ENCODE data around the gene IFT52.

IFT52 gene, protein sequence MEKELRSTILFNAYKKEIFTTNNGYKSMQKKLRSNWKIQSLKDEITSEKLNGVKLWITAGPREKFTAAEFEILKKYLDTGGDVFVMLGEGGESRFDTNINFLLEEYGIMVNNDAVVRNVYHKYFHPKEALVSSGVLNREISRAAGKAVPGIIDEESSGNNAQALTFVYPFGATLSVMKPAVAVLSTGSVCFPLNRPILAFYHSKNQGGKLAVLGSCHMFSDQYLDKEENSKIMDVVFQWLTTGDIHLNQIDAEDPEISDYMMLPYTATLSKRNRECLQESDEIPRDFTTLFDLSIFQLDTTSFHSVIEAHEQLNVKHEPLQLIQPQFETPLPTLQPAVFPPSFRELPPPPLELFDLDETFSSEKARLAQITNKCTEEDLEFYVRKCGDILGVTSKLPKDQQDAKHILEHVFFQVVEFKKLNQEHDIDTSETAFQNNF

GRCh38 chr20:43590392-43591303 is at the start of gene IFT52:
IFT52 (plus strand) TSS chr20:43590937; CDS start chr20:43594699, 3,762 bp downstream.
- DNase-seq (ENCODE audit: low read depth, low spot score) = peak; percentile 78

GRCh38 chr20:43541214-43541613 is 49.5 kb upstream of the IFT52 start:
- no peak overlapping the region for H3K27ac ChIP-seq
- peak; percentile 60 for DNase-seq (ENCODE audit: low read depth, low spot score)

More at GRCh38 chr20:43590392-43591303, at the start of gene IFT52:
- peak within 1 kb of the TSS; percentile 65 for H3K27ac ChIP-seq

DNA sequence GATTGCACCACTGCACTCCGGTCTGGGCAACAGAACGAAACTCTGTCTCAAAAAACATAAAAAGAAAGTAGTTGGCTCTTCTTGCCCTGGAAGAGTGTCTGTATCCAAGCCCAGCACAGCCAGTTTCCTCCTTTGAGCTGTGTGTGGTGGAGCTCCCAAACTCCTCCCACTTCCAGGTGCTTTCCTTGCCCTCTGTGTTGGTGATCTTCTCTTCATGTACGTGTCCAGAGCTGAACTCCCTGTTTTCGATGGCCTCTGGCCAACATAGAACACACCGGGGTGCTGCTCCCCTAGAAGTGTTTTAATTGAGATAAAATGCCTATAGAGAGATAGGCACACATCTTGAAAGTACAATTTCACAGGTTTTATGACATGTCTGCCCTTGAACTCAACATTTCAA is 48.6 kb upstream of the IFT52 start:
- H3K27ac ChIP-seq = no peak overlapping the region
- no peak for DNase-seq (ENCODE audit: low read depth, low spot score)

DNA sequence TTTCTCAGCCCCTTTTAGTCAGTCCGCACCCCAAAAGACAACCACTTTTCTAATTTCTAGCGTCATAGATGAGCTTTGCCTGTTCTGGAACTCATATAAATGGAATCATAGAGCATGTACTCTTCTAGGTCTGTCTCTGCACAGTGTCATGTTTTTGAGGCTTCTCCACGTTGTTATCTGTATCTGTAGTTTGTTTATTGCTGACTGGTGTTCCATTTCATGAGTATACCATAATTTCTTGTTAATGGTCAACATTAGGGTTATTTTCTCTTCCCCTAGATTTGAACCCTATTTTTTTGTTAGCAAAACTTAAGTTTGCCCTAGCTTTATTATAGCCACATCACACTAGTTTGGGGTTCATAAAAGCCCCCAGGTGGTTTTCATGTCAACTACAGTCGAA is 48.1 kb upstream of the IFT52 start:
- DNase-seq (ENCODE audit: low read depth, low spot score) = no peak
- no peak overlapping the region for H3K27ac ChIP-seq

GRCh38 chr20:43543138-43543537 is 47.6 kb upstream of the IFT52 start:
- peak; percentile 68 for DNase-seq (ENCODE audit: low read depth, low spot score)
- H3K27ac ChIP-seq = no peak overlapping the region

DNA sequence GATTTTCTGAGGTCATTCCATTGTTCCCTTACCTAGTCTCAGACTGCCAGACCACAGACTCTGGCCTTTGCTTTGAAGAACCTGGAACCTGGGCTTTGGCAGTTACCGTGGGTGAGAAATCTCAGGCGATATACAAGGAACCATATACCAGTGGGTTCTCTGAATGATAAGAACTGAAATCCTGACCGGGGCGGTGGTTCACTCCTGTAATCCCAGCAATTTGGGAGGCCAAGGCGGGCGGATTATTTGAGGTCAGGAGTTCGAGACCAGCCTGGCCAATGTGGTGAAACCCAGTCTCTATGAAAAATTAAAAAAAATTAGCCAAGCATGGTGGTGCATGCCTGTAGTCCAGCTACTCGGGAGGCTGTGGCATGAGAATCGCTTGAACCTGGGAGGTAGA is 46.2 kb upstream of the IFT52 start:
- H3K27ac ChIP-seq = no peak overlapping the region
- DNase-seq (ENCODE audit: low read depth, low spot score) = no peak

DNA sequence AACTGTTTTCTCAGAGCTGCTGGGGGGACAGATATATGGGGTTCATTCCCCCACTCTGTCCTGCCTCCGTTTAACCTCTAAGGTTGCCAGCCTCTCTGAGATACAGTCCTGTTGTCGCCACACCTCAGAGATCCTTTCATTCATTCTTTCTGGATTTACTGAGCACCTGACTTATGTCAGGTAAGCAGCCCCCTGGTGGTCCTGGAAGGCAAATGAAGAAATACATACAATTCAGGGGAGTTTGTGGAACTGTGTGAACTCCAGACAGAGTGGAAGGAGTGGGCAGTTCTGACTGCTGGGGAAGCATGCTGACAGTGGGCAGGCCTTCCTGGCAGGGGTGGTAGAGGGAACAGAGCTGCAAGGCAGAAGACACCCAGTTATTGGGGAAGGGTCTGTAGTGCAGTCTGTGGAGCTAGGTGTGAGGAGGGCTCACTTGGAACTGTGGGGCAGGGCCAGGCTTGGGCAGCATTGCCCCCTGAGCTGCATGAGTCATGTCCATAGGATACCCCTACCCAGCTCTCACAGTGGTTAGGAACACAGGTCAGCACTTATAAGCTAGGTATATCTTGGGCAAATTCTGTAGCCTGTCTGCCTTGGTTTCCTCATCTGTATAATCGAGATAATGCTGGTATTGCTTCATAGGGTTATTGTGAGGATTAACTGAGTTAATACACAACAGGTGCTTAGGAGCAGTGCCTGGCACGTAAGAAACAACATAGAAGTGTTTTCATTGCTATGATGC is 44.7 kb upstream of the IFT52 start:
- no peak for DNase-seq (ENCODE audit: low read depth, low spot score)
- H3K27ac ChIP-seq = no peak overlapping the region

DNA sequence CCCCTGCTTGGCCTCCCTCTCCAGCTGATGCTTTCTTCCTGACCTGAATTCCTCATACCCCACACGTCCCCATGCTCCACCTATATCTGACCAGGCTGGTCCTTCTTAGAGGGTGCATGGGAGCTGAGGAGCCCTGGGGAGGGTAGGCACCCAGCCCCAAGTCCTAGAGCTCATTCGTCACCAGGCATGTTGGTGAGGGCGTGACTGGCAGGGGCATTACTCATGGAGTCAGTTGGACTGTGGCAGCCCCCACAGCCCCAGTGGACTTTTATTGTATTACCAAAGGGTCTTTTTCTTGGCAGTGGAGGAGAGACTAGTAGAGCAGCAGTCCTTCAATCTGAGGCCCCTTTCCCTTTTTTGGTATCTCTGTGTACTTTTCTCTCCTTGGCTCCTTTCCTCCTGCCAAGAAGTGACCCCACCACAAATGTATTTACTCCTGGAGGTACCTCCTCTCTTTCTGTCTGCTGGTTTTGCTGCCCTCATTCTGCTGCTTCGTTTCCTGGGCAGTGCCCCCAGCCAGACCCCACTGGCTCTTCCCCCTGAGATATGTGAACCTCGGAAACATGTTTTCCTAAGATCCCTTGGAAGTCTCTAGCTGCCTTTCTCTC is 42.4 kb upstream of the IFT52 start:
- DNase-seq (ENCODE audit: low read depth, low spot score) = no peak
- H3K27ac ChIP-seq = no peak overlapping the region

DNA sequence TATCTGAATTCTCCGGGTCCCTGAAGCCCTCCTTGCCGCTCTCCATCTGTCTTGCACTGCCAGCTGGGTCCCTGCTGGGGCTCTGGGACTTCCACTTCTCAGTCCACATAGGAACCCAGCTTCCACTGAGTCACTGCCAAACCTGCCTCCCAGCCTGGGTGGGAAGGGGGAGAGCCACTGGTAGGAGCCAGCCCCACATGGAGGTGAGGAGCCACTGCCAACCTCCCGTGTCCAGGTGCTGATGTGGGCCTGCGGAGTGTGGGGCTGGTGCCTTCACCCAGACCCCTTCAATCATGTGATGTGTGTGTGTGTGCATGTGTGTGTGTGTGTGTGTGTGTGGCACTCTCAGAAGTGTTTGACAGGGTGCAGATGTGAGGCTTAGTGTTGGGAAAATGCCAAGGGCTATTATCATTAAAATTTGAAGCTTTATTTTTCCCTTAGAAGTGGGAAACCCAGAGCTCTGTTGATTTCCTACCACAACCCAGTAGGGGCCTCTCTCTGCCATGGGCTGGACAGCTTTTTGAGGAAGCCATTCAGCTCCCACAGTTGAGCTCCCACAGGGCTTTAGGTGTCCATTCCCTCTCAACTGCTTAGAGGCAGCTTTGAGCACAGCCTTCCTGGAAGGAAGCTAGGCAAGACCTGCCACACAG is 41.2 kb upstream of the IFT52 start:
- no peak overlapping the region for H3K27ac ChIP-seq
- no peak for DNase-seq (ENCODE audit: low read depth, low spot score)

DNA sequence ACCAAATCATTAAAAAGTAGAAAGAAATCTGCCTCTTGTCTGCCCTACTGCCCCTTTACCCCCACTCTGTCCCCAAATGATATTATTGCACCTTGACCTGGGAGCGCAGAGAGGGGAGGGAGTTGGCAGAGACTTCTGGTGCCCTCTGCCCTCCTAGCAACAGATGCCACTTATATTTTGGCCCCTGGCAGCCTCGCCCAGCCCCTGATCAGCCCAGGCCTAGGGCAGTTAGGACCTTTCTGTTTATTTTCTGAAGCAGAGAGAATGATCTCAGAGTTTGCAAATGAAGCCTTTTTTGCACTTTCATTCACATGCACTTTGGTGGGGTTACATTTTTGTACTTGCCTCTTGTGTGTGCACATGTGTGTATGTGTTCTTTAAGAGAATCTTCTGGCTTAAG is 40.3 kb upstream of the IFT52 start:
- DNase-seq (ENCODE audit: low read depth, low spot score) = no peak

DNA sequence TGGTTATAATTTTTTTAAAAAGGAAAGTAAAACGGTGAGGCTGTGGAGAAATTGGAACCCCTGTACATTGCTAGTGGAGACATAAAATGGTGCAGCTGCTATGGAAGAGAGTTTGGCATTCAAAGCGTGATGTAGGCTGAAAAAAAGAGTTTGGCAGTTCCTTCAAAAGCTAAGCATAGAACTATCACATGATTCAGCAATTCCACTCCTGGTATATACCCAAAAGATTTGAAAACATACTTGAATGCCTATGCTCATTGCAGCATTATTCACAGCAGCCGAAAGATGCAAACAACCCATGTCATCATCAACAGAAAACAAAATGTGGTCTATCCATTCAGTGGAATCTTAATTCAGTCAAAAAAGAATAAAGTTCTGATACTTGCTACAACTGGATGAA is 36.4 kb upstream of the IFT52 start:
- H3K27ac ChIP-seq = no peak overlapping the region
- no peak for DNase-seq (ENCODE audit: low read depth, low spot score)

More for the DNA sequence above, 40.3 kb upstream of the IFT52 start:
- H3K27ac ChIP-seq = no peak overlapping the region

DNA sequence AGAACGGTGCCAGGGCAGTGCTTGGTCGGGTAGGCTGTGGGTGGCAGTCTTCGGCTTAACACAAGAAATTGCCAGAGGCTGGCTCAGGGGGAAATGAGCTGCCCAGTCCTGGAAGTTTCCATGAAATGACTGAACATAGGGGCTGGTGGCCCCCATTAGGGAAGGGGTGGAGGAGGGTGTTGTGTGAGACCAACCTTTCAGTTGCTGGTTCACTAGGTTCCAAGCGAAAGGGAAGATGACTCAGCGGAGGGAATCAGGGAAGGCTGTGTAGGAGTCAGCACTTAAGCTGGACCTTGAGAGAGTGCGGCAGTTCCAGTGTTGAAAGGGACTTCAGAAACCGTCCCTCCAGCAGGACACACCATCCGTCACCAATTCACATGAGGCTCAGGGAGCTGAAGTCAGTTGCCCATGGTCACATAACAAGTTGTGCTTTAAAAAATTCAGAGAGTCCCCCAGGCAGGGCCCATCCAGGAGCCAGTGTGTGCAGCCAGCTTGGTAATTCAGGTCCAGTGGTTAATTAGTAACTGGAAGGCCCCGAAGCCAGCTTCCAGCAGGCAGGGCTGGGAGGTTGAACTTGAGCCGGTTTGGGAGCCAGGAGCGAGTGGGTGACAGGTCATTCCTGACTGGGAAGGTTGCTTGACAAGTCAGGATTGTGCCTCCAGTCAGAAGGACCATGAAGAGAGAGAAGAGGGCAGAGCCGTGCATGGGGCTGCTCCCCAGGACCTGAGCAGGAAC is 32.2 kb upstream of the IFT52 start, which contains the start of gene SGK2:
SGK2 (plus strand) TSS at position 616 of the 735 bp plus-strand sequence. CDS start 7,469 bp downstream, outside the sequence.
- DNase-seq (ENCODE audit: low read depth, low spot score) = no peak
- H3K27ac ChIP-seq = no peak within 1 kb of the TSS

DNA sequence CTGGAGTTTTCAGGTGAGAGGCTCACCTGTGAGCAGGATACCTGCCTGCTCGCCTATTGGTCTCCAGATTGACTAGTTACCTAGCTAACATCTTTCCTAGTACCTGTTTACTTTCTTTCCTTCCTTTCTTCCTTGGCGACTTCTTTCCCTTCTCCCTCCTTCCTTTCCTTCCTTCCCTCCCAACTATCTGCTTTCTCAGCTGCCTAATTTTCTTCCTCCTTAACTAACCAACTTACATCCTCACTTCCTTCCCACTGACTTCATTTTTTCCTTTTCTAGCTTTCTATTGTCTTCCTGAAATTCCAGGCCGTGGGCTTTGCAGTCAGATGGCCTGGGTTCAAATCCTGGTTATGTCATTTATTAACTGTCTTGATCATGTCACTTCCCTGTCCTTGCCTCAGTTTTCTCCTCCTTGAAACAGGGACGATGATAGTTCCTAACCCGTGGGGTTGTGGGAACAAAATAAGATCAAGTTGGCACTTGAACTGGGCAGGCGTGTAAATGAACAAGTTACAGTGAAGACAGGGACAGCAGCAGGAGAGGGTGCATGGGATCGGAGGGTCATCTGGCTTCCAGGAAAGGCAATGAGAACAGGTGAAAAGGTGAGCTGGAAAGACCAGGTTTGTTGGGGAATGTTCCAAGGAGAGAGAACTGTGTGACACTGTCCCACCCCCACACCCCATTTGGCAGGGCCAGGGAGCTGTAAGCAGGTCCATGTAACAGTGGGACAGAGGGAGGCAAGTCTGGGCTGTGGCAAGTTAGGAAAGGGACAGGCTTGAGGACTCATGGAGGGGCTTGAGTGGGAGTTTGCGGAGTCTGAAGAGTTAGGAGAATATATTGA is 31.4 kb upstream of the IFT52 start:
- no peak overlapping the region for H3K27ac ChIP-seq
- no peak for DNase-seq (ENCODE audit: low read depth, low spot score)

DNA sequence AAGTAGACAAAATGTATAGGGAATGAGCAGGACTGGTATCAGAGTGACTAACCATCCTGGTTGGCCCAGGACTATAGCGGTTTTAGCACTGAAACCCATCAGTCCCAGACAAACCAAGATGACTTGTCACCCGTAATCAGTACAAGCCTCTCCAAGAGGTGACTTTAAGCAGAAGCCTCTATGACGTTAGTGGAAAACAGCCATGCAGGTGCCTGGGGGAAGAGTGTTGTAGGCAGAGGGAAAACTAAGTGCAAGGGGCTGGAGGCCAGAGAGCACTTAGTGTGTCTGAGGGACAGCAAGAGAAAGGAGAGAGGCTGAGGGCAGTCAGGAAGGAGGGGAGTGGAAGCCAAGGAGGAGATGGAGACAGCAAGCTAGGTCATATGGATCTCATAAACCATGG is 29.8 kb upstream of the IFT52 start:
- H3K27ac ChIP-seq = no peak overlapping the region

DNA sequence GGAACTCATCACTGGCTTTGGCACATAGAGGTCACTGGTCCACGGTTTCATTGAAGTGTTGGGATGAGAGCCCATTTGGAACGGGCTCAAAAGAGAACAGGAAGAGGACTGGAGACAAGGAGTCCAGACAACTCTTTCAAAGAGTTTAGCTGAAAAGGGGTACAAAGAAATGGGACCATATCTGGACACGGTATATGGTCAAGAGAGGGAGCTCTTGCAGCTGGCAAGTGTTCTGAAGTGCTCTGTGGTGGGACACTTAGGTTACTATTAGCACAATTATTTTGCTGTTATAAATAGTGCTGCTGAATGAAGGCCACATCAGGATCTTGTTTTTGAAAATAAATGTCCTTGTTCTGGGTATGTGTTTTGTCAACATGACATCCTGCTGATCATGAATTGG is 27.3 kb upstream of the IFT52 start:
- no peak for DNase-seq (ENCODE audit: low read depth, low spot score)
- no peak overlapping the region for H3K27ac ChIP-seq

More for the DNA sequence above, 29.8 kb upstream of the IFT52 start:
- no peak for DNase-seq (ENCODE audit: low read depth, low spot score)

DNA sequence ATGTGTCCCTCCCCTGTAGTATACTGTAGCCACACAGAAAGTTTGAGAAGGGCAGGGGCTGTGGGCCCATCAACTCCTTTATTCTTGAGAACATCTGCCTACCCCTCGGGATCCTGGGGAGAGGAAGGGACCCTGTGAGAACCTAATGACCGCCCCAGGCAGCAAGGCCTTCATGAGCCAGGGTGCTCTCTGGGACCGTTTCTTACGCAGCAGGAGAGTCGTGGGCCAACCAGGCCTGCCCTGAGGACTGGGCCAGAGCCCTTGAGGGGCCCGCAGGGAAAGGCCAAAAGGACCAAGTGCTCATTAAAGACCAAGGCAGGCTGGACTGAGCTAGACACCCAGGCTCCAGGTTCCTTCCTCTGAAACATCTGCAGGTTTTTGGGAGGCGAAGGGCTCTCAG is 26.7 kb upstream of the IFT52 start:
- H3K27ac ChIP-seq = no peak overlapping the region
- DNase-seq (ENCODE audit: low read depth, low spot score) = no peak

DNA sequence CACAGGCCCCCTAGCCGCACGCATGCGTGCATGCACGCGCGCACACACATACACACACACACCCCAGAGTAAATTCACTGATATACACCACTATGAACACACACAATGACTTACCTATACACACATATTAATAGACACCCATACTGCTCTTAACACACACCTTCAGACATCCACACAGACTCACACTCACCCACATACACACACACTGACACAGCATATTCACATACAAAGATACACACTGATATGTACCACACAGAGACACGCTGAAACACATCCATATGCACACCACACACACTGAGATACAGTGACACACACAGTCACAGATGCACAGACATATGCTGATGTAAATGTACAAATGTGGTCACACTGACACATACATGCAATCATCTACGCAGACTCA is 26.3 kb upstream of the IFT52 start:
- DNase-seq (ENCODE audit: low read depth, low spot score) = no peak
- H3K27ac ChIP-seq = no peak overlapping the region
